Dermis blood vessel endothelial cell (primary cell): ENCODE measurements around the gene TPCN1. TPM values are rescaled to one million over a fixed set of nuclear protein-coding genes. Genes with fewer than 3 reads are reported as not detected.
A peak's percentile ranks its signal among the peaks of the same experiment; 100 is the strongest.

Experiments used
- DNase-seq: peaks from one replicate; pipeline ENCODE4 v3.0.0; 2010
- total RNA-seq: library from RNA; depleted of rRNA; stranded (reverse); fragments of >200 nt; gene quantifications from 2 replicates; pipeline ENCODE4 v1.2.3, GENCODE V29; 2014

TPCN1 gene
- total RNA-seq, 1 donor from 2014 or later, result 11.2 TPM

DNA sequence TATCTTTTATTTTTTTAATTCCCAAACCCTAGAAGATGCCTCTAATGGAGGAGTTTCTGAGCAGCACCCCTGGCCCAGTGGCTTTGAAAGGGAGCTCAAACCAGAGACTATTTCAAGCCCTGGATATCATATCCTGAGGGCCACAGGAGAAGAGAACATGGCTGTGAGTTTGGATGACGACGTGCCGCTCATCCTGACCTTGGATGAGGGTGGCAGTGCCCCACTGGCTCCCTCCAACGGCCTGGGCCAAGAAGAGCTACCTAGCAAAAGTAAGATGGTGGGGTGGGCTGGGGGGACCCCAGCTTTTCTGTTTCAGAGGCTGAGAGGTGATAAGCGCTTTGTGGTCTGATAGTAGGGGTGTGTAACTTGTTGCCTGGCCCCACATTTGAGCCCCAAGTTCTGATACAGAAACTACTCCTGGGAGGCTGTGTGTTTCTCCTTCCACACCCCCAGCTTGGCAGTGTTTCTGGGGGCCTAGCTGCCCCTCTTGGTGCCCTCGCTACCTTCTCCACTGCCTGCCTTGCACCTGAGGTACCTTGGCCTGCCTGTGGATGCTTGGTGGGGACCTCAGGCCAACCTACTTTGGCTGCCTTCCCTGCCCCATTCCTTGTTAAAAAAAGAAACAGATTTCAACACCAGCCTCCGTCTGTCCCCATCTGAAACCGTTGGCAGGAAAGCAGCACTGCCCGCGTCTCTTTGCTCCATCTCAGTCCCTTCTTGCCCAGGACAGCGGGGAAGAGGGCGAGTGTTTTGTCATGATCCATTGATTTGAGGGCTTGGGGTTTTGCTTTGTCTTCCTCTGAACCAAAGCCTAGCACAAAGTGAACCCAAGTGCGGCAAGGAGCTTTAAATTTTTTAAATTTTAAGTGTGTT lies 5.7 kb downstream of the TPCN1 start:
- DNase-seq, result no peak

- peak; percentile 37 for DNase-seq
These were observed 6.6 kb downstream of the TPCN1 start for GRCh38 chr12:113227686-113228391.

GRCh38 chr12:113228394-113229028 lies 7.2 kb downstream of the TPCN1 start:
- DNase-seq, result no peak

GRCh38 chr12:113230315-113231234 lies 9.3 kb downstream of the TPCN1 start:
- DNase-seq, result peak; percentile 59

DNA sequence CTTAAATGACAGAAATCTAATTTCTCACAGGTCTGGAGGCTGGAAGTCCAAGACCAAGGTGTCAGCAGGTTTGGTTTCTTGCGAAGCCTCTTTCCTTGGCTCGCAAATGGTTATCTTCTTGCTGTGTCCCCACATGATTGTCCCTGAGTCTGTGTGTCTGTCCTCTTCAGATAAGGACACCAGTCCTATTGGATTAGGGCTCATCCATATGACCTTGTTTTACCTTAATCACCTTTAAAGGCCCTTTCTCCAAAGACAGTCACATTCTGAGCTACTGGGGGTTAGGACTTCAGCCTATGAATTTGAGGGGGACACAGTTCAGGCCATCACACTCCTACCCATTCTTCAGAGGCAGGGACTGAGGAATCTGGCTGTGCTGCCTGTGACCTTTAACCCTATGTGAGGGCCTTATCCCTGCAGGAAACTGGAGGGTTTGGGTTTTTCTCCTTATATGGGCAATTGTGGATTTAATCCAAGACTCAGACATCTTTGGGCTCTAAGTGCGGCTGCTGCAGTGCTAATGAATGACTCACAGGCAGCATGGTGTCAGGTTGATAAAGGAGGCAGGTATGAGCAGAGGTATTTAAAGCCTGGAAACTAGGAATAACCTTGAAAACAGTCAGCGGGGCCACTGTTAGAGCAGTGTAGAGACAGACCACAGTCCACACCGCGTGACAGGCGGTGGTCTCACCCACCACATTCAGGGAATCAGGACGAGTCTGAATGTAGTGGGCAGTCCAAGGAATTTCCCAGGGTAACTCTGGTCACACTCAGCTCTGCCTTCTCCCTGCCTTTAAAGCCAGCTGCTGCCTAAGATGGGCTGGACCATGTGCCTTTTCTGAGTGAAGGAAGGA lies 10.2 kb downstream of the TPCN1 start:
- peak; percentile 86 for DNase-seq

GRCh38 chr12:113232089-113232839 lies 11.0 kb downstream of the TPCN1 start:
- DNase-seq, result no peak

DNA sequence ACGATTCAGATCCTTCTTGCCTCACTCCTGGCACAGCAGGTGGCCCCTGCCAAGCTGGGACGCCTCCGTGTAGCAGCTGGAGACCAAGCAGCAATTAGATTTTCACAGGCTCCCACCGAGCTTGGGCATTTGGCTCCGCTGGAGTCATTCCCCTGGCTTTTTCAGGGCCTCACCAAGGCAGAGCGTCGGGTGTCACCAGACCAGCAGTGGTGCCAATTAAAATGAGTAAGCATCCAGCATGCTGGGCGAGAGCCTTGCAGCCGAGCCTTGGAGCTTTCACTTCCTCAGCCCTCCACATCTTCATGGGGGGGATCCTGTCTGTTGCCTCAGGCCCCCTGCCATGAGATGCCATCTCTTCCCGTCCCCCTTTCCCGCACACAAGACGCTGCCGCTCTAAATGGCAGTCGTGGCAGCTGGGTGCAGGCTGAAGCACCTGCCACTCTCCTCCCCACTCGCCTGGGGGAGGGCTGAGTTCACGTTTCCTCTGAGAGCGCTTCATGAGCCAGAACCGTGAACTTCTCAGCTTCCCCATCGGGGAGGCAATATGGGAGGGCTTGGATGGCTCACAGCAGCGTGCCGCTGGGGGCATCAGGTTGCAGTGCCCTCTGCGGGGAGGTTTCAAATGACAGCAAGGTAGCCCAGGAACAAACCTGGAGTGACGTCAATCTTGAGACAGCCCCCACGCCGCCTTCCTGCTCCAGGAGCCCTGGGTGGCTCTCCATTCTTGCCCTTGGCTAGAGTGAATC lies 11.7 kb downstream of the TPCN1 start:
- DNase-seq, result no peak

DNA sequence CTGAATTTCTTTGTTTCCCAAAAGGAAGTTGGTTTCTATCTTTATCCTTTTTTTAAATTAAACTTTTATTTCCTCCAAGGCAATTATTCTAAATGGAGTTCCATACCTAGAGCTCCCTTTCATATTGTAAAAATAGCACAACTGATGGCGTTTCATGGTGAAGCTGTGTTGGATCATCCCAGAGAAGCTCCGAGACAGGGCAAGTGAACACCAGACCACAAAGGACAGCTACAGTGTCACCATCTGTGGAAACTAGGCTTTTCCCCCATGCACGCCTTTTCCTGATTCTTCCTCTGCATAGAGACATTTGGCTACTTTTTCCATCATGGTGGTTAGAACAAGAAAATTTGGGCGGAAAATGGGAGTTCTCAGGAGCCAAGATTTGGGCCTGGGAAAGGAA lies 12.7 kb downstream of the TPCN1 start:
- DNase-seq, result no peak

DNA sequence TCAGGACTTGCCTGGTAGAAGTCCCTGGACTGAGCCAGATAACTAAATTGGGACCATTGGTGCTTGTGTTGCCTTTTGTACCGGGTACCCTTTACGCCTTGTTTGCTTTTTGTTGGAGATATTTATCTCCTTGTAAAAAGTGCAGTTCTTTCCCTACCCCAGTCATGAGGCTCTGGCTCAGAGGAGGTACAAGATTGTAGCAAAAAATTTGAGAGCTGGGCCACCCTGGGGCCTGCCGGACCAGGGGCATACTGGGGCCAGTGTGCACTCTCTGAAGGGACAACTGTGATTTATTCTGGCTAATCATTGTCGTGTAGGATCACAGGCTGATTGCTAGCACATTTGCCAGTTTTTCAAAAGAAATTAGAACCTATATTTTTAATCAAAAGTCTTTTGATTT lies 13.2 kb downstream of the TPCN1 start:
- DNase-seq, result no peak

DNA sequence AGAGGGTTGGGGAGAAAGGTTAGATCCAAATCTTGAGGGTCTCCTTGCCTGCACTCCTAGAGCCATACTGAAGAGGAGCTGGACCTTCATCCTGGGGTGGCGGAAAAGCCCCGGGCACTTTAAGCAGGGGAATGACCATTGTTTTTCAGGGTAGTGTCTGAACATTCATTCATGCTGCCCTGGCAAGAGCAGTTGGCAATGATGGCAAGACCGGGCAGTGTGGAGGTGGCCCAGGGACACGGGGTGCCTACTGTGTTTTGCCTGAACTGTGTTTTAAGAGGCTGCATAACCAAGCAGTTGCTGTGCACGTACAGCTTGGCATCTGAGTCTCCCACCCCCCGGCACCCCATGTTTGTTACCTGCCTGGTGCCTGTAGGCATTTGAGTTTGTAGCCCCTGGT lies 14.7 kb downstream of the TPCN1 start:
- no peak for DNase-seq

DNA sequence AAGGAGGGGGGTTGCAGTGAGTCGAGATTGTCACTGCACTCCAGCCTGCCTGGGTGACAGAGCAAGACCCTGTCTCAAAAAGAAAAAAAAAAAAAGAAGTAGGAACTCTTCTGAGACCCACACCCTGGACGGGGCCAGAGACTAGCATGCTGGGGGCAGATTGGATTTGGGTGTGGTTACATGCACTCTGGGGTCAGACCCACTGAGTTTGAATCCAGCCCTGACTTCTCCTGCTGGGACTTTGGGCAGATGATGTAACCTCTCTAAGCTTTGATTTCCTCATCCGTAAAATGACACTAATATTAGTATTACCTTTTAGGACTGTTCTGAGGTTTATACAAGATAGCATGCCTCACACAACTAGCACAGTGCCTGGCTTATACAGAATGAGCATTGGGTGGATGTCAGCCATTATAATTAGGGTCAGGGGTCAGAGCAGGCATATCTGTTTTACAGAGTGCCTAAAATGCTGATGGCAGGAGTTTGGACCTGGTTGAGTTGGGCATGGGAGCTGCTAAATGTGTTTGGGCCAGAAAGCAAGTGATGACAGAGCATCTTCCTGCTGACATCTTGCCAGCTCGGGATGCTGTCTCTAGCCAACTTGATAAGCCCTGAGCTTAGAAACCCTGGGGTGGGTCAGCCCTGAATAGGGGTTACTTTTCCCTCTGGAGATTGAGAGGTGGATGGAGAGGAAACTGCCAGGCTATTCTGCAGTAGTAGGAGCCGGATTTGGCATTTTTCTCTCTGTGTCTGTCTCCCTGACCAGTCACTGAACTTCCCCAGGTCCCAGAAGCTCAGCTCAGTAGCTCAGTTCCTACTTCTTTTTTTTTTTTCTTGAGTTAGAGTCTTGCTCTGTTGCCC lies 15.5 kb downstream of the TPCN1 start:
- no peak for DNase-seq

DNA sequence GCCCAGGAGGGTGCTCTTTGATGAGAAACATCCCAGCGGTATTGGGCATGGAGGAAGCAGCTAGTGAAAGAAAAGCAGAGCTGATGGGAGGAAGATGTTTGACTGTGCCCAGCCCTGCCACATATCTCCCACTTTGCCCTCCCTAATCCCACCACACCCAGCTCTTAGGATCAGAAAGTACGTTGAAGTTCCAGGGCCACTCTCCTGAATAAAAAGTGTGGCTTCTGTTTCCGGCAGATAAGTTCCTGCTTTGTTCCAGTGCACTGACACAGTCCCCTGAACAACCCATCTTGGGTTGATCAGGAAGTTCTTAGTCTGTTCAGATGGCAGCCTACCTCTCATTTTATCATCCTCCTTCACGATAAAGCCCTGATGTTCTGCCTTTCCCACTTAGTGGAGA lies 16.5 kb downstream of the TPCN1 start:
- DNase-seq, result peak; percentile 48

DNA sequence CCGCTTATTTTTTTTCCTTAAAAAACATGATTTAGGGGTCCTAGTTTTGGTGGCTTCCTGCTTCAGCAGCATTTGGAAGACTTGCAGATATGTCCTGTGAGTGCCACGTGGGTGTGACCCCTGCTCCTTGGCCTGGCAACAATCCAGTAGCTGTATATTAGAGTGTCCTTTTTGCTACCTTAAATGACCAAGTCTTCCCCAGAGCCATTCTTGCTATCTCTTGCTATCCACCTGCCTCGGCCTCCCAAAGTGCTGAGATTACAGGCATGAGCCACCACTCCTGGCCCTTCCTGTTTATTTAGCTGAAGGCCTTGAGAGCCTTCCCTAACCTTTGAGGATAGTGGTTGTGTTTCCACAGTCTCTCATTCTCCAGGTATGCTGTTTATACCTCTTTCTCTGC lies 17.0 kb downstream of the TPCN1 start:
- no peak for DNase-seq

- no peak for DNase-seq
These were observed 18.1 kb downstream of the TPCN1 start for GRCh38 chr12:113239288-113239771.

DNA sequence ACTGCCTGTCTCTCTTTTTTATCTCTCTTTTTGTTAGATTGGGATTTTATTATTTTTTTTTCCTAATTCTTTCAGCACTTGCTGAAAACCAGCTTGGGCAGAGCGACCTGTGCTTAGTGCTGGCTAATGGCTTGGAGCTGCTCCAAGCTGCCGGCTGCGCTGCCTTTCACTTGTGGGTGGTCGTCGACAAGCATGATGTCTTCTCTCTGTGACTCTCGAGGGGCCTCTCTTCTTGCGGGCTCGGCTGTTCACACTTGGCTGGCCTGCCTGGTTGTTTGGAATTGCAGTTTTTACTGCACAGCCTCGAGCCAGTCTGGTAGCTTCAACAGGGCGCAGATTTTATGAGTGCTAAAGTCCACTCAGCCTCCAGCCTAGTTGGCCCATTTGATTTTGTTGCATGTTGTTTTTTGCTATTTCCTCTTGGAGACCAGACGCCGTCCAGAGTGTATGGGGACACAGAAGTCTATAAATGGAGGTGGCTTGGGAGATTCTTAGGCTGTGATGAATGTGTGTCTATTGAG lies 18.6 kb downstream of the TPCN1 start:
- no peak for DNase-seq

DNA sequence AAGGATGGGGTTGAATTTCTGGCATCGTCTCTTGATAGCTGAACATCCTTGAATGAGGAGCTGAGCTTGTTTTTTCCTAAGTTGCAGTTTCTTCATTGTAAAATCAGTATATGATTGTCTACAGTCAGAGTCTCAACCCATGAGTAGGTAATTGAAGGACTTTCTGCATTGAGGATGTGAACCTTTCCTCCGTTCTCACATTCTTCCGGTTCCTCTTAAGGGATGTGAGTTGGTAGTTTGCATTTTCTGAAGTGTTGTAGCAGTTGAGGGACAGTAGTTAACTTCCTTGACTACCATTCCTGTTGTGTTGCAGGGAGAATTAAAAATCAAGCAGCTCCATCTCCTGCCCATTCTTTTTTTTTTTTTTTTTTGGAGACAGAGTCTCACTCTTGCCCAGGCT lies 19.1 kb downstream of the TPCN1 start:
- DNase-seq, result no peak

GRCh38 chr12:113241191-113242025 lies 20.1 kb downstream of the TPCN1 start:
- DNase-seq, result peak; percentile 84

- DNase-seq, result no peak
These were observed 20.8 kb downstream of the TPCN1 start for GRCh38 chr12:113242026-113242418.
